C4-2B (cell line): ENCODE measurements around the gene ERGIC1.
"Not testable (repeated sequence)": the region's sequence is repeated elsewhere in the genome, so short reads cannot be mapped to it uniquely, and the experiment has no call there.

Experiments
- H3K27ac ChIP-seq: fragments of 450-650 bp; 2 replicates; pipeline ENCODE4 v1.5.1; 2017
- ZFX ChIP-seq: fragments of 450-650 bp; IDR thresholded peaks from 2 replicates; pipeline ENCODE4 v1.6.1; 2017
- TF ChIP-seq, protein P1 (sequence below): fragments of 450-650 bp; conservative IDR thresholded peaks from 2 replicates; pipeline ENCODE4 v1.5.1; 2017; ENCODE audit warnings: mild to moderate bottlenecking

ERGIC1 gene

GRCh38 chr5:172805736-172806255 lies 28.3 kb upstream of the ERGIC1 start:
- TF ChIP-seq, protein P1, sequence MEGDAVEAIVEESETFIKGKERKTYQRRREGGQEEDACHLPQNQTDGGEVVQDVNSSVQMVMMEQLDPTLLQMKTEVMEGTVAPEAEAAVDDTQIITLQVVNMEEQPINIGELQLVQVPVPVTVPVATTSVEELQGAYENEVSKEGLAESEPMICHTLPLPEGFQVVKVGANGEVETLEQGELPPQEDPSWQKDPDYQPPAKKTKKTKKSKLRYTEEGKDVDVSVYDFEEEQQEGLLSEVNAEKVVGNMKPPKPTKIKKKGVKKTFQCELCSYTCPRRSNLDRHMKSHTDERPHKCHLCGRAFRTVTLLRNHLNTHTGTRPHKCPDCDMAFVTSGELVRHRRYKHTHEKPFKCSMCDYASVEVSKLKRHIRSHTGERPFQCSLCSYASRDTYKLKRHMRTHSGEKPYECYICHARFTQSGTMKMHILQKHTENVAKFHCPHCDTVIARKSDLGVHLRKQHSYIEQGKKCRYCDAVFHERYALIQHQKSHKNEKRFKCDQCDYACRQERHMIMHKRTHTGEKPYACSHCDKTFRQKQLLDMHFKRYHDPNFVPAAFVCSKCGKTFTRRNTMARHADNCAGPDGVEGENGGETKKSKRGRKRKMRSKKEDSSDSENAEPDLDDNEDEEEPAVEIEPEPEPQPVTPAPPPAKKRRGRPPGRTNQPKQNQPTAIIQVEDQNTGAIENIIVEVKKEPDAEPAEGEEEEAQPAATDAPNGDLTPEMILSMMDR: no peak
- TF ChIP-seq ZFX: no peak
- no peak overlapping the region for H3K27ac ChIP-seq

GRCh38 chr5:172806897-172807672 lies 27.0 kb upstream of the ERGIC1 start:
- no peak for TF ChIP-seq ZFX
- TF ChIP-seq, protein P1: no peak
- H3K27ac ChIP-seq: peak overlapping the region; percentile 40

DNA sequence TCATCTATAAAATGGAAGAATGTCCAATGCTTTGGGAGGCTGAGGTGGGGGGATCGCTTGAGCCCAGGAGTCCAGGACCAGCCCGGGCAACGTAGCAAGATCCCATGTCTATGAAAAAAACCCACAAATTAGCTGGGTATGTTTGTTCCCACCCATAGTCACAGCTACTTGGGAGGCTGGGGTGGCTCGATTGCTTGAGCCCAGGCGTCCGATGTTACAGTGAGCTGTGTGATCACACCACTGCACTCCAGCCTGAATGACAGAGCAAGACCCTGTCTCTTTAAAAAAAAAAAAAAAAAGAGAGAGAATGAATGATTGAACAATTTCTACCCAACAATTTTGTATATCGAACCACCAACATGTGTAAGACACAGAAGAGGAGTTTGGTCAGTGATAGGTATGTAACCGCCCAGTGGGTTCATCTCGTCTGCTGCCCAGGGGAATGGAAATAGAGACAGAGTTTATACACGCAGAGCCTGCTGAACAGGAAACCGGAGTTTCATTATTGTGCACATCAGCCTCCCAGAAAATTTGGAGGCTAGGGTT lies 26.2 kb upstream of the ERGIC1 start:
- no peak for TF ChIP-seq ZFX
- TF ChIP-seq, protein P1: no peak
- no peak overlapping the region for H3K27ac ChIP-seq

- H3K27ac ChIP-seq: no peak overlapping the region
- no peak for TF ChIP-seq ZFX
- TF ChIP-seq, protein P1: no peak
Observed at GRCh38 chr5:172809774-172810173, 24.3 kb upstream of the ERGIC1 start.

DNA sequence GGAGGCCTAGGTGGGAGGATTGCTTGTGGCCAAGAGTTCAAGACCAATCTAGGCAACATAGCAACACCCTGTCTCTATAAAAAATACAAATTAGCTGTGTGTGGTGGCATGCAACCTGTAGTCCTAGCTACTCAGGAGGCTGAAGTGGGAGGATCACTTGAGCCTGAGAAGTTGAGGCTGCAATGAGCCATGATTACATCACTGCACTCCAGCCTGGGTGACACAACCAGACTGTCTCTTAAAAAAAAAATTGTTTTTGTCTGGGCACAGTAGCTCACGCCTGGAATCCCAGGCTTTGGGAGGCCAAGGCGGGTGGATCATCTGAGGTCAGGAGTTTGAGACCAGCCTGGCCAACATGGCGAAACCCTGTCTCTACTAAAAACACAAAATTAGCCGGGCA lies 23.1 kb upstream of the ERGIC1 start:
- H3K27ac ChIP-seq: not testable (repeated sequence)

GRCh38 chr5:172815631-172816030 lies 18.4 kb upstream of the ERGIC1 start:
- H3K27ac ChIP-seq: no peak overlapping the region
- no peak for TF ChIP-seq ZFX
- TF ChIP-seq, protein P1: no peak

GRCh38 chr5:172816925-172817562 lies 17.0 kb upstream of the ERGIC1 start:
- H3K27ac ChIP-seq: no peak overlapping the region
- TF ChIP-seq ZFX: no peak
- TF ChIP-seq, protein P1: no peak
